Keratinocyte (primary cell): Measurements from ENCODE around the gene CHP1.

Experiments
- CTCF ChIP-seq, 3 experiments: IDR thresholded peaks in 1 of 3; conservative IDR thresholded peaks in 1 of 3; optimal IDR thresholded peaks in 1 of 3; 2 replicates in 2 of 3; 3 replicates in 1 of 3; pipeline versions ENCODE3 to v1.5.1; 2011; ENCODE audit warnings: low read length in 3 of 3, mild to moderate bottlenecking in 3 of 3, moderate library complexity in 2 of 3, control low read depth in 1 of 3, inconsistent platforms in 1 of 3; ENCODE audit not compliant: insufficient read depth in 2 of 3; ENCODE audit errors: extremely low read depth in 1 of 3
- EZH2 ChIP-seq: IDR thresholded peaks from one replicate; pipeline ENCODE4 v1.6.1; 2012; ENCODE audit warnings: inconsistent platforms, mild to moderate bottlenecking, low read length, moderate library complexity

- TF ChIP-seq CTCF (optimal IDR thresholded peaks at IDR 0.05 in 1 of 3, IDR thresholded peaks at IDR 0.05 in 1 of 3, conservative IDR thresholded peaks at IDR 0.05 in 1 of 3; ENCODE audit: extremely low read depth in 1 of 3, insufficient read depth in 2 of 3, low read length in 3 of 3) = no peak
- TF ChIP-seq EZH2 = no peak
These were observed 15.4 kb upstream of the CHP1 start for GRCh38 chr15:41215708-41216107.
